ENCODE measurements around the gene SH3RF2. TPM values are rescaled to one million over a fixed set of nuclear protein-coding genes. Genes with fewer than 3 reads are reported as not detected.
"Not testable (repeated sequence)": the region's sequence is repeated elsewhere in the genome, so short reads cannot be mapped to it uniquely, and the experiment has no call there.

Gene SH3RF2
- total RNA-seq, 1 donor from 2014 or later = 3.7 TPM

- Histone ChIP-seq H3K27me3 (ENCODE audit: control insufficient read depth in 3 of 3, insufficient read depth in 3 of 3, low read length in 3 of 3) (no peaks in the 10 kb centered on the region), H3K4me1 (ENCODE audit: control insufficient read depth in 3 of 3, insufficient read depth in 3 of 3, low read length in 3 of 3) (no peaks in the 10 kb centered on the region), H3K9ac (ENCODE audit: low read depth in 1 of 3, low read length in 3 of 3) (no peak overlapping the region), H3K9me3 (ENCODE audit: control insufficient read depth in 3 of 3, low read length in 3 of 3) (no peaks in the 10 kb centered on the region), H3K27ac (ENCODE audit: low read depth, low read length) (no peak overlapping the region), H3K36me3 (ENCODE audit: control insufficient read depth in 3 of 3, insufficient read depth in 3 of 3, low read length in 3 of 3) (no peaks in the 10 kb centered on the region), H3K4me3 (ENCODE audit: low read length in 3 of 3) (no peak overlapping the region)
These were observed 167.2 kb downstream of the SH3RF2 start for GRCh38 chr5:146103594-146103993.

- H3K36me3 ChIP-seq (ENCODE audit: control insufficient read depth in 3 of 3, insufficient read depth in 3 of 3, low read length in 3 of 3) = no peaks in the 10 kb centered on the region
- no peak within 1 kb of the TSS for H3K4me3 ChIP-seq (ENCODE audit: low read length in 3 of 3)
- no peak within 1 kb of the TSS for H3K27ac ChIP-seq (ENCODE audit: low read depth, low read length)
- H3K4me1 ChIP-seq (ENCODE audit: control insufficient read depth in 3 of 3, insufficient read depth in 3 of 3, low read length in 3 of 3) = no peaks in the 10 kb centered on the region
- H3K9me3 ChIP-seq (ENCODE audit: control insufficient read depth in 3 of 3, low read length in 3 of 3) = no peaks in the 10 kb centered on the region
- no peak within 1 kb of the TSS for H3K9ac ChIP-seq (ENCODE audit: low read depth in 1 of 3, low read length in 3 of 3)
- H3K27me3 ChIP-seq (ENCODE audit: control insufficient read depth in 3 of 3, insufficient read depth in 3 of 3, low read length in 3 of 3) = no peaks in the 10 kb centered on the region
These were observed 169.1 kb downstream of the SH3RF2 start, which contains the start of gene PLAC8L1 for GRCh38 chr5:146105477-146105876. Gene PLAC8L1 (minus strand): TSS chr5:146105577. CDS start chr5:146104311, 1,266 bp downstream.

- Histone ChIP-seq H3K4me1 (ENCODE audit: control insufficient read depth in 3 of 3, insufficient read depth in 3 of 3, low read length in 3 of 3) (no peaks in the 10 kb centered on the region), H3K36me3 (ENCODE audit: control insufficient read depth in 3 of 3, insufficient read depth in 3 of 3, low read length in 3 of 3) (peaks cover 4 to 6% (median 6%) of the 10 kb centered on the region in 3 donors), H3K4me3 (ENCODE audit: low read length in 3 of 3) (no peak overlapping the region), H3K27ac (ENCODE audit: low read depth, low read length) (no peak overlapping the region), H3K27me3 (ENCODE audit: control insufficient read depth in 3 of 3, insufficient read depth in 3 of 3, low read length in 3 of 3) (no peaks in the 10 kb centered on the region), H3K9me3 (ENCODE audit: control insufficient read depth in 3 of 3, low read length in 3 of 3) (no peaks in the 10 kb centered on the region), H3K9ac (ENCODE audit: low read depth in 1 of 3, low read length in 3 of 3) (no peak overlapping the region)
These were observed 171.5 kb downstream of the SH3RF2 start for GRCh38 chr5:146107901-146108300.

DNA sequence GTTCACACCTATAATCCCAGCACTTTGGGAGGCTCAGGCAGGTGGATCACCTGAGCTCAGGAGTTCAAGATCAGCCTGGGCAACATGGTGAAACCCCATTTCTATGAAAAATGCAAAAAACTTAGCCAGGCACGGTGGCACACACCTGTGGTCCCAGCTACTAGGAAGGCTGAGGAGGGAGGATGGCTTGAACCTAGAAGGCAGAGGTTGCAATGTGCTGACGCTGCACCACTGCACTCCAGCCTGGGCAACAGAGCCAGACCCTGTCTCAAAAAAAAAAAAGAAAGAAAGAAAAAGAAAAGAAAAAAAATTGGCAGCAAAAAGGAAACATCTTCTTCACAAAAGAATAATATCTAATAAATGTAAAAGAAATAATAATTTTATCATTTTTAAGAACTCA lies 172.5 kb downstream of the SH3RF2 start:
- not testable (repeated sequence) for H3K27me3 ChIP-seq (ENCODE audit: control insufficient read depth in 3 of 3, insufficient read depth in 3 of 3, low read length in 3 of 3); H3K27ac ChIP-seq (ENCODE audit: low read depth, low read length); H3K4me1 ChIP-seq (ENCODE audit: control insufficient read depth in 3 of 3, insufficient read depth in 3 of 3, low read length in 3 of 3); H3K9me3 ChIP-seq (ENCODE audit: control insufficient read depth in 3 of 3, low read length in 3 of 3); H3K9ac ChIP-seq (ENCODE audit: low read depth in 1 of 3, low read length in 3 of 3); H3K4me3 ChIP-seq (ENCODE audit: low read length in 3 of 3)
- peaks cover 4 to 10% (median 10%) of the 10 kb centered on the region in 3 donors for H3K36me3 ChIP-seq (ENCODE audit: control insufficient read depth in 3 of 3, insufficient read depth in 3 of 3, low read length in 3 of 3)

GRCh38 chr5:146109379-146109778 lies 173.0 kb downstream of the SH3RF2 start:
- peaks cover 7 to 12% (median 10%) of the 10 kb centered on the region in 3 donors for H3K36me3 ChIP-seq (ENCODE audit: control insufficient read depth in 3 of 3, insufficient read depth in 3 of 3, low read length in 3 of 3)
- H3K4me3 ChIP-seq (ENCODE audit: low read length in 3 of 3) = no peak overlapping the region
- H3K4me1 ChIP-seq (ENCODE audit: control insufficient read depth in 3 of 3, insufficient read depth in 3 of 3, low read length in 3 of 3) = no peaks in the 10 kb centered on the region
- no peak overlapping the region for H3K27ac ChIP-seq (ENCODE audit: low read depth, low read length)
- no peak overlapping the region for H3K9ac ChIP-seq (ENCODE audit: low read depth in 1 of 3, low read length in 3 of 3)
- no peaks in the 10 kb centered on the region for H3K27me3 ChIP-seq (ENCODE audit: control insufficient read depth in 3 of 3, insufficient read depth in 3 of 3, low read length in 3 of 3)
- no peaks in the 10 kb centered on the region for H3K9me3 ChIP-seq (ENCODE audit: control insufficient read depth in 3 of 3, low read length in 3 of 3)

DNA sequence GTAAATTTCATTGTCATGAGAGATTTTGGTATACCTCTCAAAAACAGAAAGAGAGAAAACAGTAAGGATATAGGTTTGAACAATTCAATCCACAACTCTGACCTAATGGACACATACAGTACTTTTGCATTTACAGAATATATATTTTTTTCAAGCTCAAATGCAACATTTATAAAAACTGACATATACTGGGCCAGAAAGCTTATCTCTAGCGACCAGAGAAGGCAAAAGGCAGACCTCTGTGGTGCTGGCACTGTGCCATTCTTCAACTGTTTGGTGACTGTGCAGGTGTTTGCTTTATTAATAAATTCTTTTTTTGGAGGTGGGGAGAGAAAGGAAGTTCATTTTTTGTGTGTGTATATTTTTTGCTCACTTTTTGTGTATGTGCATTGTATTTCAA lies 175.0 kb downstream of the SH3RF2 start:
- no peaks in the 10 kb centered on the region for H3K27me3 ChIP-seq (ENCODE audit: control insufficient read depth in 3 of 3, insufficient read depth in 3 of 3, low read length in 3 of 3)
- peaks cover 7 to 20% (median 19%) of the 10 kb centered on the region in 3 donors for H3K36me3 ChIP-seq (ENCODE audit: control insufficient read depth in 3 of 3, insufficient read depth in 3 of 3, low read length in 3 of 3)
- H3K4me3 ChIP-seq (ENCODE audit: low read length in 3 of 3) = no peak overlapping the region
- H3K9me3 ChIP-seq (ENCODE audit: control insufficient read depth in 3 of 3, low read length in 3 of 3) = no peaks in the 10 kb centered on the region
- H3K27ac ChIP-seq (ENCODE audit: low read depth, low read length) = no peak overlapping the region
- no peaks in the 10 kb centered on the region for H3K4me1 ChIP-seq (ENCODE audit: control insufficient read depth in 3 of 3, insufficient read depth in 3 of 3, low read length in 3 of 3)
- no peak overlapping the region for H3K9ac ChIP-seq (ENCODE audit: low read depth in 1 of 3, low read length in 3 of 3)

DNA sequence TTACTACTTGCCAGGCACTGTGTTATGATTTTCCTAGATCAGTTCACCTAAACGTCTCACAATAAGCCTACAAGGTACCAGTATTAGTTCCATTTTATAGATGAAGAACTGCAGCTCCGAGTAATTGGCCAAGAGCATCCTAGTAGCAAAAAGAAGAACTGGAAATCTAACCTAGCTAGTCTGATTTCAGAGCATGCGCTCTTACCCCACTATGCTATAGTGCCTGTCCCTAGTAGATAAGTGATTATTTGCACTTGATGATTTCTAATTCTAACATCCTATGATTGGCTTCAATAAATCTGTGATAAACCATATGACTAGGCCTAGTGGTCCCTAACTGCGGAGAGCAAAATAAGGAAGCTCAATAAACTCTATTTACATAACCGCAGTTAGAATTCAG lies 176.1 kb downstream of the SH3RF2 start:
- Histone ChIP-seq H3K9ac (ENCODE audit: low read depth in 1 of 3, low read length in 3 of 3) (no peak overlapping the region), H3K36me3 (ENCODE audit: control insufficient read depth in 3 of 3, insufficient read depth in 3 of 3, low read length in 3 of 3) (peaks cover 7 to 20% (median 19%) of the 10 kb centered on the region in 3 donors), H3K27ac (ENCODE audit: low read depth, low read length) (no peak overlapping the region), H3K4me1 (ENCODE audit: control insufficient read depth in 3 of 3, insufficient read depth in 3 of 3, low read length in 3 of 3) (no peaks in the 10 kb centered on the region), H3K27me3 (ENCODE audit: control insufficient read depth in 3 of 3, insufficient read depth in 3 of 3, low read length in 3 of 3) (no peaks in the 10 kb centered on the region), H3K9me3 (ENCODE audit: control insufficient read depth in 3 of 3, low read length in 3 of 3) (no peaks in the 10 kb centered on the region), H3K4me3 (ENCODE audit: low read length in 3 of 3) (no peak overlapping the region)

Other genes with a start within 250 kb of the SH3RF2 start
- 59.5 TPM for gene PRELID2, start 101.2 kb upstream of the SH3RF2 start, total RNA-seq
- not detected for gene GRXCR2, start 63.6 kb upstream of the SH3RF2 start, total RNA-seq
- gene PLAC8L1, start 169.0 kb downstream of the SH3RF2 start, total RNA-seq = not detected
- 120 TPM for gene LARS1, start 246.1 kb downstream of the SH3RF2 start, total RNA-seq

Measured in skeletal muscle tissue (tissue), 4 donors.